SJSA1 (cell line): ENCODE measurements around the gene KCNJ9. TPM values are rescaled to one million over a fixed set of nuclear protein-coding genes. Genes with fewer than 3 reads are reported as not detected.
"Not testable (repeated sequence)": the region's sequence is repeated elsewhere in the genome, so short reads cannot be mapped to it uniquely, and the experiment has no call there.

Experiments used
- DNase-seq, 2 experiments: peaks; one replicate each; pipeline ENCODE4 v3.0.0-alpha.2; 2015 to 2020; ENCODE audit warnings: low spot score in 2 of 2, low read depth in 1 of 2
- H3K27ac ChIP-seq: fragments of 250-450 bp; sonication (Bioruptor Pico); 2 replicates; pipeline ENCODE4 v1.5.1; 2020; ENCODE audit warnings: mild to moderate bottlenecking, moderate library complexity
- H3K27me3 ChIP-seq: fragments of 250-450 bp; sonication (Bioruptor Pico); replicated peaks from 2 replicates; pipeline ENCODE4 v1.5.1; 2020; ENCODE audit warnings: mild to moderate bottlenecking, moderate library complexity
- H3K36me3 ChIP-seq: fragments of 250-450 bp; sonication (Bioruptor Pico); 2 replicates; pipeline ENCODE4 v1.5.1; 2020; ENCODE audit warnings: mild to moderate bottlenecking
- H3K4me1 ChIP-seq: fragments of 250-450 bp; sonication (Bioruptor Pico); replicated peaks from 2 replicates; pipeline ENCODE4 v1.6.1; 2021; ENCODE audit warnings: mild to moderate bottlenecking
- H3K4me3 ChIP-seq: fragments of 250-450 bp; sonication (Bioruptor Pico); 2 replicates; pipeline ENCODE4 v1.5.1; 2020; ENCODE audit warnings: mild to moderate bottlenecking
- H3K9me3 ChIP-seq: fragments of 250-450 bp; sonication (Bioruptor Pico); replicated peaks from 2 replicates; pipeline ENCODE4 v1.5.1; 2020; ENCODE audit warnings: mild to moderate bottlenecking
- total RNA-seq: library from RNA; depleted of rRNA; stranded (reverse); fragments of >200 nt; shearing (Covaris generic); gene quantifications from 2 replicates; pipeline ENCODE4 v1.2.3, GENCODE V29; 2014

KCNJ9 gene
- total RNA-seq, 1 experiment from 2014 or later, result not detected

DNA sequence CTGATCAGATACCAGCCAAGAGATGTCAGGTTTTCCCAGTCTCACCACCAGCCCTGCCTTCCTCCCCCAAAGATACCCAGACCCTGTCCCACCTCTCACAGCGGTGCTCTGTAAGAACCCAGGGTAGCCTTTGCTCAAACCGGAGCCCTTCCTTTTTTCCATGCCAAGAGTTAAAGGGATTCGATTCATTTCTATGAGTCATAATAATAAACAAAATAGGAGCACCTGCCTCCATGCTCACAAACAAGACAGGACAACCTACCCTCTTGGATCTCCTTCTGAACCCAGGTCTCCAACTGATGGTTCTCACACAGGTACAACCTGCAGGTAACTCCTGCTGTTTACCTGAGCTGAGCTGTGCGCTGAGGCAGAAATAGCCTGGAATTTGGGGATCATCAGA is 28.3 kb downstream of the KCNJ9 start:
- Histone ChIP-seq H3K4me3 (no peak overlapping the region), H3K36me3 (no peaks in the 10 kb centered on the region), H3K9me3 (no peaks in the 10 kb centered on the region), H3K27ac (no peak overlapping the region), H3K4me1 (peaks cover 14% of the 10 kb centered on the region), H3K27me3 (no peaks in the 10 kb centered on the region)
- no peak for DNase-seq

DNA sequence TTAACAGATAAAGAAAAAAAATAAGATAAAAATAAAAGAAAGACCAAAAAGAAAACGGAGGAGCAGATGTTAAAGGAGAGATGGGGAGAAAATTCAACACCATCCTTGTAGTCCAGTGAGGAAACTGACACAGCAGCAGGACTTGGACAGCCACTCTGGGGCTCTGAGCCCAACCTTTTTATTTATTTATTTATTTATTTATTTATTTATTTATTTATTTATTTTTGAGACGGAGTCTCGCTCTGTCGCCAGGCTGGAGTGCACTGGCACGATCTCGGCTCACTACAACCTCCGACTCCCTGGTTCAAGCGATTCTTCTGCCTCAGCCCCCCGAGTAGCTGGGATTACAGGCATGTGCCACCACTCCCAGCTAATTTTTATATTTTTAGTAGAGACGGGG is 30.1 kb downstream of the KCNJ9 start:
- H3K4me1 ChIP-seq, result peaks cover 14% of the 10 kb centered on the region
- H3K9me3 ChIP-seq, H3K27me3 ChIP-seq, H3K27ac ChIP-seq, DNase-seq, H3K4me3 ChIP-seq, H3K36me3 ChIP-seq: not testable (repeated sequence)

DNA sequence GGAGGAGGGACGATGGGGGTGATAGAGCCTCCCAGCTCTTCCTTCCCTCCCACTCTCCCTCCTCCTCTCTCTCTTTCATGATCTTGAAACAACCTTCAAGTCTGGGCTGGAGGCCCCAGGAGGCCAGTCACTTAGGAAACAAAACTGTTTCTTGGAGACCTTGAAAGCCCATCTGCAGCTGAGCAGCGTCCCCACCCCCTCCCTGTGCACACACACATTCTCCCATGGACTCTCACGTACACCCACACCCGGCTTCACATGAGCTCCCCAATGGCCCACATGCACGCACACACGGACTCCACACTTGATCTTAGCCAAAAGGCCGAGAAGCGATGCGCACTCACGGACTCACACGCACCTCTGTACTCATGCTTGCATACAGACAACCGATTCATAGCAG is 31.0 kb downstream of the KCNJ9 start:
- DNase-seq, result no peak
- H3K36me3 ChIP-seq, result no peaks in the 10 kb centered on the region
- no peak overlapping the region for H3K4me3 ChIP-seq
- no peaks in the 10 kb centered on the region for H3K9me3 ChIP-seq
- peaks cover 14% of the 10 kb centered on the region for H3K4me1 ChIP-seq
- no peak overlapping the region for H3K27ac ChIP-seq
- H3K27me3 ChIP-seq, result no peaks in the 10 kb centered on the region

DNA sequence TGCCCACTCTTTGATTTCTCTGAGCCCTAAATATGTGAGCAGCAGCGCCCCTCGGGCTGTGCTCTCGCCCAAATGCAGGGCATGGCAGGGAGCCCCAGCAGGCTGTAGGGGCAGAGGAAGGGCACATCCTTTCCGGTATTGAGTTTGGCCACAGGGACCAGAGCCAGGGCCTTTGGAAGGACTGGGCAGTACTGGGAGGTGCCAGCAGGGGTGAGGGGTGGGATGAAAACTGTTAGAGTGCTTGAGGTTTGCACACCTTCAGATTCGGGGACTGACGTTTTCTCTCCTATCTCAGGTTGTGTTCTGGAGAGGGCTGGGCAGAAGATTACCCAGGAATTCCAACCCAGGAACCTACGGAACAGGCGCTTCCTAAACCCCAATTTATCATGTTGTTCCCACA is 32.1 kb downstream of the KCNJ9 start:
- Histone ChIP-seq H3K36me3 (no peaks in the 10 kb centered on the region), H3K4me3 (no peak overlapping the region), H3K27me3 (no peaks in the 10 kb centered on the region), H3K9me3 (no peaks in the 10 kb centered on the region), H3K4me1 (peaks cover 14% of the 10 kb centered on the region), H3K27ac (no peak overlapping the region)
- no peak for DNase-seq

DNA sequence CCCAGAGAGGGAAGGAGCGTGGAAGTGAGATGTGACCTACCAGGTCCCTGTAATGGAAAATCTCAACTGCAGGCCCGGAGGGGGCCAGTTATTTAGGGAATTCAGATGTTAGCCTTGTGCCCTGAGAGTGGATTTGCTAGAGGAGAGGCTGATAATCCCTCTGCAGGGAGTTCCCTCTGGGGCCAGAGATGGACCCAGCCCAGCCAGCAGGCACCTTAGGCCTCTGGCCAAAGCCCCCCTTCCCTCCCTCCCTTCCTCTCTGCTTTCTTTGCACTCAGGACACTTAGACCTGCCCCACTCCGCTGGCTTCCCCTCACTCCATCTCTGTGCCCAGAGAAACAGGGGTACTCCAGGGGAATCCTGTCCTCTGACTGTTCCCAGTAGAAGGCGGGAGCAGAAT is 32.7 kb downstream of the KCNJ9 start:
- Histone ChIP-seq H3K27ac (no peak overlapping the region), H3K27me3 (no peaks in the 10 kb centered on the region), H3K4me1 (peaks cover 8% of the 10 kb centered on the region), H3K4me3 (no peak overlapping the region), H3K9me3 (no peaks in the 10 kb centered on the region), H3K36me3 (no peaks in the 10 kb centered on the region)
- DNase-seq, result no peak

DNA sequence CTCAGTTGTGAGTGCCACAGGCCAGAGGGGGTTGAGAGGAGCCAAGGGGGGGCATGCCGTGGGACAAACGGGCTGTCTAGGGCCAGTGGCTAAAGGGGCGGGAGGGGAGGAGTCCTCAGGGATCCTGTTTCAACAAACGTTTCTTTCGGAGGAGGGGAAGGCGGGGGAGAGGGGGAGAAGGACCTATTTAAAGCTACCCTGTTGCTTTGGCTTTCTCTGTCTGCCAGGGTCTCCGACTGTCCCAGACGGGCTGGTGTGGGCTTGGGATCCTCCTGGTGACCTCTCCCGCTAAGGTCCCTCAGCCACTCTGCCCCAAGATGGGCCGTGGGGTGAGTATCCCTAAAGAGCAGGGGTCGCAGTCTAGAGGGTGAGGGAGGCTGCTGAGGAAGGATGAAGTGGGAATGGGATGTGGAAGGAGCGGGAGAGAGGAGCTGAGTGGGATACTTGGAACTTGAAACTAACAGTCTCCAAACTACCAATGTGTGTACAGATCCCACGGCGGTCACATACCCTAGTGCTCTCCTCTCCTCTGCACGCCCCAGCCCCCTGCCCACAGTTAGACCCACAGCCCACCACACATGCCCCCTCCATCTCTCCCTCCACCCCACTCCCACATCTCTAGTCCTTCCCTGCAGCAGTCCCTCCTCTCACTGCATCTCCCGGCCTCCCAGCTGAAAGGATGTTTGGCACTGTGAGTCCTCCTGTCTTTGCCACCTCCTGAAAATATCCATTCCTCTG is 34.4 kb downstream of the KCNJ9 start, which contains the start of gene ATP1A2:
Gene ATP1A2 (plus strand): TSS at position 215 of the 738 bp plus-strand sequence. CDS start 103 bp downstream, at position 318.
- Histone ChIP-seq H3K27ac (no peak within 1 kb of the TSS), H3K36me3 (no peaks in the 10 kb centered on the region), H3K27me3 (no peaks in the 10 kb centered on the region), H3K9me3 (no peaks in the 10 kb centered on the region), H3K4me1 (no peaks in the 10 kb centered on the region), H3K4me3 (no peak within 1 kb of the TSS)
- DNase-seq, result no peak

DNA sequence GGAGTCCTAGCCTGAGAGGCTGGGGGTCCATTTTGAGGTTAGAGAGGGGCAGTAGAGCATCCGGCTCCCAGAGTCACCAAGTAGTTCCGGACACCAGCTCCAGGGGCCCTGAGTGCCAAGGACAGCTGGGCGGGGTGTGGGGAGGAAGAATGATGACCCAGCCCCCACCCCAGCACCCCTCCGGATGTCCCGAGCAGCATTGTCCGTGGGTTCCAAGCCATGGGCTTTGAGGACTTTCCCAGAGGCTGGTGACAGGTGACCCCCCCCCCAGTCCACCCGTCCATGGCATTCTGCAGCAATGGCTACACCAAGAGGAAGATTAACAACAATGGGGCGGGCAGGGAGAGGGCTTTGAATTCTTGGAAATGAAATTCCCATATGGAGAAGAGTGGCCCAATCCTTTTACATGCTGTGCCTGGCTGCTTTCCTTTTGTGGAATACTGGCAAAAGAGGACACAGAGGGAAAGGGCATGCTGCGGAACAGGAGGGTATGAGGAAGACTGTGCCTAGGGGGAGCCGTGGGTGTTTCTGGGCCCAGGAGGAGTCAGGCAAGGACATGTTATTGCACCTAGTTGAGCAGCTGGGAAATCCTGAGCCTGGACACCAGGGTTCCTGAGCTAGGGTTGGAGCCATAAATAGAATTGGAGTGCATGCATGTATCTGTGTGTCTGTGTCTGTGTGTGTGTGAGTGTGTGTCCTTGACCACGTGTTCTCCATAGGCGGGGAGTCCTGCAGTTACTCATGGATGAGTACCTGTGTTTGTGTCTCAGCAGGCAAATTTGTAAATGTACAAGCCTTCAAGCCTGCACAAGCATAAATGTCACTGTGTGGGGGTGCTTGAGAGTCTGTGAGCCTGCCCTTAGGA is 35.2 kb downstream of the KCNJ9 start:
- H3K4me3 ChIP-seq, result no peak overlapping the region
- no peak overlapping the region for H3K27ac ChIP-seq
- H3K4me1 ChIP-seq, result no peaks in the 10 kb centered on the region
- H3K27me3 ChIP-seq, result no peaks in the 10 kb centered on the region
- H3K36me3 ChIP-seq, result no peaks in the 10 kb centered on the region
- no peaks in the 10 kb centered on the region for H3K9me3 ChIP-seq
- no peak for DNase-seq

DNA sequence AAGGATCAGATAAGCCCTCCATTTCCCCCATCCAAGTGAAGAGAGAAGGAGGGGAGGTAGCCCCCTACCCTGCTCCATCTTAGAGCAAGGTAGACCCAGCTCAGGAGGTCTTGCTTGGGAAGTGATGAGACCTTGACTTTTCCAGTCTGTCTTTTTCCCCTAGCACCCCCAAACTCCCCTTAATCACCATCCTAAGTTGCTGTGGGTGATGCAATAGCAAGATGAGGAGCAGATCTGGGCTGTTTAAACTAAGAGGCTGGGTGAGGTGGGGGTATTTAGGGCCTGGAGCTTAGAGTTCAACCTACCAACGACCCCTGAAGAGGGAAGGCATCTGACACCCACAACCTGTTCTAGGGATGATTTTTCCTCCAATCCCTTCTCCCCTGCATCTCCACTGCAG is 36.0 kb downstream of the KCNJ9 start:
- H3K27ac ChIP-seq, result no peak overlapping the region
- DNase-seq, result no peak
- H3K36me3 ChIP-seq, result no peaks in the 10 kb centered on the region
- no peaks in the 10 kb centered on the region for H3K9me3 ChIP-seq
- H3K27me3 ChIP-seq, result no peaks in the 10 kb centered on the region
- H3K4me3 ChIP-seq, result no peak overlapping the region
- H3K4me1 ChIP-seq, result no peaks in the 10 kb centered on the region

DNA sequence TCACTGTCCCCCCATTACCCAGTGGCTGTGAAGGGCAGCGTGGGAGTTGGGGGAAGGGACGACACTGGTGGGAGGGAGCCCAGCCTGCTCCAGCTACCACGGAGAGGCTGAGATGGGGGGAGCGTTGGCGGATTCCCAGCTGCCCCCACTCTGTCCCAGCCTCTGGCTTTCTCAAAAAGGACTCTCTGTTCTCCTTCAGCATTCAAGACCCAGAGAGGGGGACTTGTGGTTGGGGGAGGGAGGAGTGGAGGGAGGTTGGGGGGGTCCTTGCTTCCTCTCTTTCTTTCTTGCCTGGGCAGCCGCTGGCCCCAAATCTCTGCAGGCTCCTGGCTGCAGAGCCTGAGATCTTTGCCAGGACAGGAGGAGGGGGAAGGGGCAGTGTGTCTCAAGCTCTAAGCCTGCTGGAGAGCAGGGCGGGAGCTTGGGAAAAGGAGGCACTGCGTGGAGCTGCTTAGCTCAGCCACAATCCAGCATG is 36.4 kb downstream of the KCNJ9 start:
- H3K4me1 ChIP-seq, result no peaks in the 10 kb centered on the region
- H3K36me3 ChIP-seq, result no peaks in the 10 kb centered on the region
- H3K27ac ChIP-seq, result no peak overlapping the region
- H3K9me3 ChIP-seq, result no peaks in the 10 kb centered on the region
- no peak for DNase-seq
- H3K4me3 ChIP-seq, result no peak overlapping the region
- no peaks in the 10 kb centered on the region for H3K27me3 ChIP-seq

DNA sequence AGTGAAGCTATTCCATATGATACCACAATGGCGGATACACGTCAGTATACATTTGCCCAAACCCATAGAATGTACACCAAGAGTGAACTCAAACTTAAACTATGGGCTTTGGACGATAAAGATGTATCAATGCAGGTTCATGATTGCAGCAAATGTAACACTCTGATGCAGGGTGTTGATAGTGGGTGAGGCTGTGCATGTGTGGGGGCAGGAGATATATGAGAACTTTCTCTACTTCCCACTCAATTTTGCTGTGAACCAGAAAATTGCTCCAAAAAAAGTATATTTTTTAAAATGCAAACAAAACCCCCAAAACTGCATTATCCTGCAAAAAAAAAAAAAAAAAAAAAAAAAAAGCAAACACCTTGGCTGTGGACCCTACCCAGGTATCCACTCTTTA is 37.6 kb downstream of the KCNJ9 start:
- Histone ChIP-seq H3K36me3 (no peaks in the 10 kb centered on the region), H3K27ac (no peak overlapping the region), H3K27me3 (no peaks in the 10 kb centered on the region), H3K4me3 (no peak overlapping the region), H3K9me3 (no peaks in the 10 kb centered on the region), H3K4me1 (peaks cover 6% of the 10 kb centered on the region)
- no peak for DNase-seq

DNA sequence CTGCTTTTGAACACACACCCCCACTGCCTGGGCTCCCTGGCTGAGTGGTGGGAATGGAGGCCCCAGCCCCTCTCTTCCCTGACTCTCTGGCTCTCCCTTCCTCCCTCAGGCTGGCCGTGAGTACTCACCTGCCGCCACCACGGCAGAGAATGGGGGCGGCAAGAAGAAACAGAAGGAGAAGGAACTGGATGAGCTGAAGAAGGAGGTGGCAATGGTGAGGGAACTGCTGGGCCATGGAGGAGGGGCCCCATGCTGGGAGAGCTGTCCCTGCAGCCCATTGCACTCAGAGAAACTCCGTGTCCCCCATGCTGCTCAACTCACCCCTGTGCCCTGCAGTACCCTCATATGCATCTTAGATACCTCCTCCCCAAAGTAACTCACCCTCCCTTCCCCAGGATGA is 39.5 kb downstream of the KCNJ9 start:
- H3K9me3 ChIP-seq, result no peaks in the 10 kb centered on the region
- H3K4me3 ChIP-seq, result no peak overlapping the region
- H3K36me3 ChIP-seq, result no peaks in the 10 kb centered on the region
- peaks cover 24% of the 10 kb centered on the region for H3K4me1 ChIP-seq
- no peak for DNase-seq
- no peaks in the 10 kb centered on the region for H3K27me3 ChIP-seq
- no peak overlapping the region for H3K27ac ChIP-seq

DNA sequence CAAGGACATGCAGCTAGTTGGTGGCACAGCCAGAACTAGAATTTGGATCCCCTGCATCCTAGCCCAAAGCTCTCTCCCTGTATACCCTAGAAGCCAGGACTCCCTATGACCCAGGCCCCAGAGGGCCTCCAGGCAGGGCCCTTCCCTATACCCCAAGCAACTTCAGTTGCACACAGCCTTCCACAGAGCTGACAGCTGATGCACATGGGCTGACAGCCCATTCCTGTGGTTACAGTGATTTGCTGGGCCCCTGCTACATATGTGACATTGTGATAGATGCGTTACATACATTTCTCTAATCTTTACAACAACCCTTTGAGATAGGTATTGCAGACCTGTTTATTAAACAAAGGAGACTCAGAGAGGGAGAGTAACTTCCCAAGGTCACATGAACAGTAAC is 40.0 kb downstream of the KCNJ9 start:
- H3K27me3 ChIP-seq, result no peaks in the 10 kb centered on the region
- peaks cover 30% of the 10 kb centered on the region for H3K4me1 ChIP-seq
- no peak overlapping the region for H3K4me3 ChIP-seq
- H3K36me3 ChIP-seq, result no peaks in the 10 kb centered on the region
- H3K27ac ChIP-seq, result no peak overlapping the region
- DNase-seq, result no peak
- H3K9me3 ChIP-seq, result no peaks in the 10 kb centered on the region

DNA sequence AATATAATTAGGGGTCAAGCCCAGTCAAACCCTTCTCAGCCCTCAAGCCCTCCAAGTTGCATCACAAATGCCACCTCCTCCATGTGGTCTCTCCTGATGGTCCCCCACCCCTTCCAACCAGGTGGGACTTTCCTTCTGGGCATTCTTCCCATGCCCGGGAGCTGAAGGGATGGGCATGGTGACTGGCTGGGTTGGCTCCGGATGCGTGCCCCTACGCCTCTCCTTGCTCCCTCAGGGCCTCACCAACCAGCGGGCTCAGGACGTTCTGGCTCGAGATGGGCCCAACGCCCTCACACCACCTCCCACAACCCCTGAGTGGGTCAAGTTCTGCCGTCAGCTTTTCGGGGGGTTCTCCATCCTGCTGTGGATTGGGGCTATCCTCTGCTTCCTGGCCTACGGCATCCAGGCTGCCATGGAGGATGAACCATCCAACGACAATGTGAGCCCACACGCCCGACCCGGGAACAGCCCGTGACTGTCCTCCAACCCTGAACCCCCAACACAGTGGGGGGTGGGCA is 41.7 kb downstream of the KCNJ9 start:
- Histone ChIP-seq H3K4me3 (no peak overlapping the region), H3K27me3 (no peaks in the 10 kb centered on the region), H3K27ac (no peak overlapping the region), H3K4me1 (peaks cover 40% of the 10 kb centered on the region), H3K36me3 (no peaks in the 10 kb centered on the region), H3K9me3 (no peaks in the 10 kb centered on the region)
- DNase-seq, result no peak

DNA sequence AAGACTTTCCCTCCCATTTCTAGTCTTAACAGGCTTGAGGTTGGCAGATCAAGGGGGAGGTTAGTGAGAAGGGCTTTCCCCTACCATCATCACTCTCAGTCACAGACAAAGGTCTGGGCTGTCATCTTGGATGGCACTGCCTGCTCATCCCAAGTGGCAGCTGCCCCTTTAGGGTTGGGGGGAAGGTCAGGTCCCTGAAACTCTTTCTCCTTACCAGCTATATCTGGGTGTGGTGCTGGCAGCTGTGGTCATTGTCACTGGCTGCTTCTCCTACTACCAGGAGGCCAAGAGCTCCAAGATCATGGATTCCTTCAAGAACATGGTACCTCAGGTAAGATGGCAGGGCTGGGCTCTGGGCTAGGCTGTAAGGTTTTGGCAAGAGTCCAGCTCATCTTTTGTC is 42.4 kb downstream of the KCNJ9 start:
- H3K4me3 ChIP-seq, result no peak overlapping the region
- H3K36me3 ChIP-seq, result no peaks in the 10 kb centered on the region
- peak overlapping the region; percentile 84 for H3K27ac ChIP-seq
- DNase-seq, result no peak
- H3K4me1 ChIP-seq, result peaks cover 45% of the 10 kb centered on the region
- H3K9me3 ChIP-seq, result no peaks in the 10 kb centered on the region
- H3K27me3 ChIP-seq, result no peaks in the 10 kb centered on the region
